Measurements from ENCODE around the gene ANK3. TPM values are rescaled to one million over a fixed set of nuclear protein-coding genes. Genes with fewer than 3 reads are reported as not detected.

ANK3 gene
- total RNA-seq, 4 donors from 2014 or later: 118 to 161 (median 151) TPM

DNA sequence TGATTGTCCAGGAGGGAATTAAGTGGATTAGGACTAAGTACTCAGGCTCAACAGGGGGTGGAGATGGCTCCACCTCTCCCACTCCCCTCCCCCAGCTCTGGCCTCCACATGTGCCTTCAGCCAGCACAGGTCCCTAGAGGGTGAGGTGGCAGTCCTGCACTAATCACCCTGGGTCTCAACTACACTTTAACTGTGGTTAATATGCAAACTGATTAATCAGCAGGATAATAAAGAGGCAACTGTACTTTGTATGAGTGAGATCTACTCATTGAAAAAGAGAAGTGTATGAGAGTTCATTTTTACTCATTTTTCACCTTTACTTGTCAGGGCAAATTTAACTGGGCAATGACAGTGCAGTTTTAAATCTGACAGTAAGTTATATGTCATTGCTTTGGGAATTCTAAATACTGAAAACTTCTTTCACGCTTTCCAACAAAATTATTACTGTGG lies 259.5 kb downstream of the ANK3 start:
- Histone ChIP-seq H3K27me3 (no peaks in the 10 kb centered on the region), H3K9me3 (no peaks in the 10 kb centered on the region), H3K4me1 (no peaks in the 10 kb centered on the region), H3K27ac (no peak overlapping the region), H3K36me3 (peaks cover 0 to 5% (median 0%) of the 10 kb centered on the region in 3 donors), H3K4me3 (no peak overlapping the region)
- TF ChIP-seq, protein P1, sequence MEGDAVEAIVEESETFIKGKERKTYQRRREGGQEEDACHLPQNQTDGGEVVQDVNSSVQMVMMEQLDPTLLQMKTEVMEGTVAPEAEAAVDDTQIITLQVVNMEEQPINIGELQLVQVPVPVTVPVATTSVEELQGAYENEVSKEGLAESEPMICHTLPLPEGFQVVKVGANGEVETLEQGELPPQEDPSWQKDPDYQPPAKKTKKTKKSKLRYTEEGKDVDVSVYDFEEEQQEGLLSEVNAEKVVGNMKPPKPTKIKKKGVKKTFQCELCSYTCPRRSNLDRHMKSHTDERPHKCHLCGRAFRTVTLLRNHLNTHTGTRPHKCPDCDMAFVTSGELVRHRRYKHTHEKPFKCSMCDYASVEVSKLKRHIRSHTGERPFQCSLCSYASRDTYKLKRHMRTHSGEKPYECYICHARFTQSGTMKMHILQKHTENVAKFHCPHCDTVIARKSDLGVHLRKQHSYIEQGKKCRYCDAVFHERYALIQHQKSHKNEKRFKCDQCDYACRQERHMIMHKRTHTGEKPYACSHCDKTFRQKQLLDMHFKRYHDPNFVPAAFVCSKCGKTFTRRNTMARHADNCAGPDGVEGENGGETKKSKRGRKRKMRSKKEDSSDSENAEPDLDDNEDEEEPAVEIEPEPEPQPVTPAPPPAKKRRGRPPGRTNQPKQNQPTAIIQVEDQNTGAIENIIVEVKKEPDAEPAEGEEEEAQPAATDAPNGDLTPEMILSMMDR (IDR thresholded peaks at IDR 0.05): no peak
- no peak for TF ChIP-seq POLR2A (IDR thresholded peaks at IDR 0.05)
- DNase-seq: peak in 2 of 3 donors; percentile 69 to 79

DNA sequence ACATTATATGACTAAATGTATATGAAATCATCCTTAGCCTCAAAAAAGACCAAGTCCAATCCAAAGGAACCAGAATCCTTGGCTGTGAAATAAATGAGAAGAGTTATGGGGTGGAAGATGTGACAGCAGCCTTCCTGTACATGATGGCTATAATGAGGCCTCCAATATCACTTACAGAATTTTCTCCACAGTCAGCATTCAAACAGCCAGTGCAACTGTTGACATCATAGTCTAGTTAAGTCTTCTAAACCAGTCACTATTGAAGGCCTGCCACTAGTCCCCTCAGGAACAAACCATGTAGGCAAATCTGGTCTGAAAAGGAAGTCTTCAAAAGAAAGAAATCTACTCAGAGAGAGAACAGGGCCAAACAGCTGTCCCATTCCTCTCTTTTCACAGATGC lies 263.8 kb downstream of the ANK3 start:
- Histone ChIP-seq H3K4me1 (no peaks in the 10 kb centered on the region), H3K27me3 (no peaks in the 10 kb centered on the region)
- TF ChIP-seq, protein P1 (IDR thresholded peaks at IDR 0.05): no peak
- TF ChIP-seq POLR2A (IDR thresholded peaks at IDR 0.05): no peak

DNA sequence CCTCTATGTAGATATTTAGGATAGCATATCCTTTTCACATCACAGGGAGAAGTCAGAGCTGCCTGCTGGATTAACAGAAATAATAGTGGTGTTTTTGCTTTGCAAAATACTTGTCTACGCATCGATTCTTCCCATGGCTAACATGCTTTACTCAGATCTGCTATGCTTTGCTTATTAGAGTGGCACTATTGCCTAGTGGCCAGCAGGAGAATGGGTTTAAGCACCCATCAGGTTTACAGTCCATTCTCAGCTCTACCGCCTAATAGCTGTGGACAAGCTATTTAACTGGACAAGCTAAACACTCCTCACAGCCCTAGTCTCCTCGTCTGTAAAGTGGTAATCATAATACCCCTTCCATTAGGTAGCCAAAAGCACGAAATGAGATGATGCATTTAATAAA lies 265.1 kb downstream of the ANK3 start:
- Histone ChIP-seq H3K27ac (no peak overlapping the region), H3K36me3 (peaks cover 0 to 5% (median 0%) of the 10 kb centered on the region in 3 donors), H3K9me3 (no peaks in the 10 kb centered on the region), H3K27me3 (no peaks in the 10 kb centered on the region), H3K4me1 (no peaks in the 10 kb centered on the region), H3K4me3 (no peak overlapping the region)
- no peak for DNase-seq
- TF ChIP-seq, protein P1 (IDR thresholded peaks at IDR 0.05): no peak
- TF ChIP-seq POLR2A (IDR thresholded peaks at IDR 0.05): no peak

More for the DNA sequence above, 263.8 kb downstream of the ANK3 start:
- Histone ChIP-seq H3K4me3 (no peak overlapping the region), H3K27ac (no peak overlapping the region), H3K36me3 (peaks cover 0 to 5% (median 0%) of the 10 kb centered on the region in 3 donors), H3K9me3 (no peaks in the 10 kb centered on the region)
- no peak for DNase-seq

DNA sequence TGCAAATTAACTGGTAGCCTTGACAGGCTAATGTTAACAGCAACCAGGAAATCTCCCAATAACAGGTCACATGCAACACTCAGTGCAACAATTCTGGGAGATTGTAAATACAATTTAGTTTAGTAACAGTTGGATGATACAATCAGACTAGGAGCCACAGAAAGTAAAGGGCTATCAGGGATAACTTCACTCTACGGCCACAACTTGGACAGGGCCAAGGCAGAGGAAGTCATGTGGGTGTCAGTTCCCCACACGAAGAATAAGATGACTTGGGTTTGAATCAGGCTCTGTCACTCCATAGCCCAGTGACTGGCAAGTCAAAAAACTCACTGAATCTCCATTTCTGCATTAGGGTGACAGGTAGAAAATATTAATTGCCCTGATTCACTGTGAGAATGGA lies 266.0 kb downstream of the ANK3 start:
- Histone ChIP-seq H3K4me1 (no peaks in the 10 kb centered on the region), H3K27ac (peak overlapping the region in 1 of 4 donors; percentile 31), H3K4me3 (no peak overlapping the region), H3K27me3 (no peaks in the 10 kb centered on the region), H3K9me3 (no peaks in the 10 kb centered on the region), H3K36me3 (peaks cover 0 to 5% (median 0%) of the 10 kb centered on the region in 3 donors)
- DNase-seq: no peak
- TF ChIP-seq, protein P1 (IDR thresholded peaks at IDR 0.05): no peak
- TF ChIP-seq POLR2A (IDR thresholded peaks at IDR 0.05): no peak

DNA sequence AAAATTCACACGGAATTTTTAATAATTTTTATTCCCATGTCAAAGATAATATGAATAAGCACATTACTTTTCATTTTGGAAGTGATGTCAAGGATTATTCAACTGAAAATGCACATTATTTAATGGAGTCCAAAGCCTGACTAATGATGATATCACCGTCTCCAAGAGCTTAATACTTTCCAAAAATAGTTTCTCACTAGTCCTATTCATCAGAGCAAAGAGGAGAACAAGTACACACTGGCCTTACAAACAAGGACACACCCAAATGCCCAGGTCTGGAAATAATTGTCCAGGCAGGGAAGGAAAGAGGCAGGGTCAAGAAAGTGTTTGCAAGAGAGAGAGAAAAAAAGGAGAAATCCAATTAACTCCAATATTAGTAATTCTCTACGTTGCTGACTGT lies 266.5 kb downstream of the ANK3 start:
- TF ChIP-seq, protein P1 (IDR thresholded peaks at IDR 0.05): no peak
- no peak for TF ChIP-seq POLR2A (IDR thresholded peaks at IDR 0.05)
- Histone ChIP-seq H3K4me3 (no peak overlapping the region), H3K27me3 (no peaks in the 10 kb centered on the region), H3K4me1 (no peaks in the 10 kb centered on the region), H3K9me3 (no peaks in the 10 kb centered on the region), H3K36me3 (peaks cover 0 to 5% (median 0%) of the 10 kb centered on the region in 3 donors), H3K27ac (peak overlapping the region in 1 of 4 donors; percentile 2)
- DNase-seq: no peak

DNA sequence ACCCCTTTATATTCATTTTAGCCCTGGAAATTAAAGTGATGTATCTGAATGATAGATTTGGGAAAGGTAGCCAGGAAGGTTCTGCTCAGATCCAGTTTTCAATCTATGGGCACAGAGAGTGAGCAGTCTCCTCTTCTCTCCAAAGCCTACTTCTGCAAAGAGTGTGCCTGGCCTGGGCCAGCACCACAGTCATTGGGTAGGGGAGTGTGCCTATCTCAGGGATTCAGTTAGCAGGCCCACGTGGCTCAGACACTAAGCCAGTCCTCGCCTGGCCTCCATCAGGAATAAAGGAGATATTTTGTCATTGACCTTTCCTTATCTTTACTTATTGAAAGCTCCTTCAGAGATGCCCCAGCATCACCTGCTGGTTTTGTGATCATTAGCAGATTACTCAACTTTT lies 267.5 kb downstream of the ANK3 start:
- Histone ChIP-seq H3K4me1 (no peaks in the 10 kb centered on the region), H3K36me3 (no peaks in the 10 kb centered on the region), H3K27ac (no peak overlapping the region), H3K27me3 (no peaks in the 10 kb centered on the region), H3K4me3 (no peak overlapping the region), H3K9me3 (no peaks in the 10 kb centered on the region)
- TF ChIP-seq, protein P1 (IDR thresholded peaks at IDR 0.05): no peak
- TF ChIP-seq POLR2A (IDR thresholded peaks at IDR 0.05): no peak
- DNase-seq: no peak
